GM12801 (cell line): ENCODE data around the gene ZSWIM6.

Experiments
- CTCF ChIP-seq: IDR thresholded peaks from one replicate; pipeline ENCODE4 v1.5.1; 2011; ENCODE audit warnings: control low read depth; ENCODE audit not compliant: insufficient read length; ENCODE audit errors: extremely low read depth

The ZSWIM6 gene

GRCh38 chr5:61463596-61463995 is 131.5 kb downstream of the ZSWIM6 start:
- TF ChIP-seq CTCF = no peak

DNA sequence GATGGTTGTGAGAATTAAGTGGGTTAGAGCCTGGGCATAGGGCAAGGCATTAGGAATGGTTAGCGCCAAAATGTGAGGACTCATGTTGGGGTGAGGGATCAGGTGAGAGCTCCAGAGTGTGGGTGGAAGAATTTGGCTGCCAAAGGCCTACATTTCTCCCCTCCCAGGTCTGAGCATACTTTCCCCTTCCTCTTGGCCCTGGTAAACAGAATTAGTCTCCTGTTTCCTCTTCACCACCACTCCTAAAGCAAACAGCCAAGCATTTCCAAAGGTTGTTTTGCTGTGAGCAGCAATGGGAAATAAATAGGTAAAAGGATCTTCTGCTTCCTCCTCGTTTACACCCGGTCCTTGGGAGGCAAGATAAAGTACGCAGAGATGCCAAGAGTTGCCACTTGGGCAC is 132.5 kb downstream of the ZSWIM6 start:
- no peak for TF ChIP-seq CTCF

DNA sequence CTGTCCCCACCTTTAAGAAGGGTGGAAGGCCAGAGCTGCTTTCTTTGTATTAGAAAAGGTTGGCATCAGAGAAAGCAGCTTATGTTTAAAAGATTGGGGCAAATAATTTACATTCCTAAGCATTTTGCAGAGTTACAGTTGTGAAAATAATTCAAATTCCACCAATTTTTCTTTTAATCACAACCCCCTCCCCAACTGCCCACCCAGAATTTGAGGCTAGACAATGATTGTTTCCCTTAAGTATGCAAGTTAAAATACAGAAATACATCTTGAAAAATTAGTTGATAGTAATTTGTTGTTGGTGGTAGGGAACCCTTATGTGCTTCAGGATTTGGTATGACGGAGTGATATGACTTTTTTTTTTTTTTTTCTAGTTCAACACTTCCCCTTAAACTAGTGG is 133.0 kb downstream of the ZSWIM6 start:
- TF ChIP-seq CTCF = no peak

GRCh38 chr5:61465496-61465895 is 133.4 kb downstream of the ZSWIM6 start:
- no peak for TF ChIP-seq CTCF

GRCh38 chr5:61466017-61466416 is 134.0 kb downstream of the ZSWIM6 start:
- TF ChIP-seq CTCF = no peak

DNA sequence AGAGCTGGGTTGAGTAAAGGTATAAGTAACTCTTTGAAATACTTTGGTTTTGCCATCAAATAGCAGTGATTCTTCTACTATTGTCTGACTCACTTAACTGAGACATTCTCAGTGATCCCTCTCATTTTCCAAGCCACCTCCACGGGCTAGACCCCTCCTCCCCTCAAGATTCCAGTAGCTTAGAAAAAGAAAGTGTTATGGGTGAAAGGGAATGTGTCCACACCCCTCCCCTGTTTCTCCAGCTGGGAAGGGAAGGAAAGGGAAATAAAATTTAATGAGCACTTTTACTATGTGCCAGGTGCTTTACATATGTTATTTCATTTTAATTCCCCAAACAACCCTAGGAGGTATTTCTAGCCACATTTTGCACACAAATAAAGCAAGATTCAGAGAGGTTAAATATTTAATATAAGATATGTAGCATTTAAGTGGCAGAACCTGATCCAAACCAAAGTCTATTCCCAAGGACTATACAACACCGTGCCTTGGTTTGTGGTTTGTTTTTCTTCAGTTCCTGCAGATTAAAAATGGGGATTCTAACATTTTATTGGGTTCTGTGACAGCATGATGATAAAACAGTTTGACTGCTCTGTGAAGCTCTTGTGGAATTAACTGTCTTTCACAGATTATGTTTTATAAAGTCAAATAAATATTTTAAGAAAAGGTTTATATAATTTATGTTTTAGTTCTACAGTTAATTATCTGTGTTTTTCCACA is 135.9 kb downstream of the ZSWIM6 start:
- no peak for TF ChIP-seq CTCF

DNA sequence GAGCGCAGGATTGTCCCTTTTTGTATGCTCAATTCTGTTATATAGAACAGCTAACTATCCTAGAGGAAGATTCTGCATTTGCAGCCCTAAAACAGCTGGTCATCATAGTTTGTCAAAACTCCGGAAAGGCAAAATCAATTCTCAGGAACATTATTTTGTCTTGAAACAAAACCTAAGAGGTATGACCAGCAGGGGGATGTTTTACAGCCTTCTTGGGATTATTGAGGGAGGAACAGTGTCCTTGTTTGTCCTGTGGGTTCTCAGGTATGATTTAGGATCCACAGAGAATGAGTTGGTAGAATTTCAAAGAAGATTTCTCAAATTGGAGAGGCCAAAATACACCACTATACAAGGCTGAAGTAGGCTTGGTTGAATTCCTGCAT is 136.4 kb downstream of the ZSWIM6 start:
- TF ChIP-seq CTCF = no peak
